Adrenal gland (tissue), 5 donors: ENCODE measurements around the gene HAP1.

Experiments
- POLR2A ChIP-seq, 2 donors: fragments of 450-650 bp; IDR thresholded peaks; one replicate each; pipeline ENCODE4 v1.6.1; 2017; ENCODE audit warnings: antibody characterized with exemption in 2 of 2, mild to moderate bottlenecking in 2 of 2, moderate library complexity in 1 of 2
- TF ChIP-seq, protein P1 (sequence below), 6 experiments: fragments of 450-650 bp in 4 of 6; fragments of 200-600 bp in 2 of 6; sonication (generic) in 1 of 6; IDR thresholded peaks; 1 replicate in 5 of 6; 2 replicates in 1 of 6; pipeline versions ENCODE4 v1.5.1 to v1.8.0; 2016 to 2021; ENCODE audit warnings: antibody characterized with exemption in 6 of 6, mild to moderate bottlenecking in 2 of 6, moderate library complexity in 1 of 6
- donor health status: DM: no; HTN: no; CAD: no.

DNA sequence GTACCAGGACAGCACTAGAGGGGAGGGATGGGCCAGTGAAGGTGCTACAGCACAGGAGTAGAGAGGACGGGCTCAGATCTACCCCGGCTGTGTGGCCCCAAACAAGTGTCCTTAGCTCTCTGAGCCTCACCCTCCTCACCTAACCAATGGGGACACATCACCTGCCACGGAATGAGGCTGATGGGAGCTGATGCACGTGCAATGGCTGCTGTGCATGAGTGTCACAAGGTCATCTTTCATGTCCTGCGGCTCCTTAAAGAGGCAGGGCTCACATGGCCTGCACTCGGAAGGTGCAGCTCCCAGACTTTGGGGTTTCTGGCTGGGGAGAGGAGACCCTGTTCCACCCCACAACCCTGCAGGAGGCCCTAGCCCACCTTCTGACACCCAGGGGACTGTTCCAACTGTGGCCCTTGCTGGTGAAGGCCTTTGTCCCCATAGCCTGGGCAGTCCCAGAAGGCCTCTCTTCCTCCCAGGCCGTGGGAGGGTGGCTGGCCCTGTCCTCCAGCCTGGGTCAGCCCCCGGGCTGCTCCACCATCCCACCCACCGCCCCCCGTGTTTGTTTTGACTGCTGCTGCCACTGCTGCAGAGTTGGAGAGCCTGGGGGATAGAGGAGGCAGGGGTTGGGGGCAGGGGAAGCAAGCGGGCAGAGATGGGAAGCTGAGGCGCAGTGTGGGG, 10.5 kb downstream of the HAP1 start:
- TF ChIP-seq, protein P1, sequence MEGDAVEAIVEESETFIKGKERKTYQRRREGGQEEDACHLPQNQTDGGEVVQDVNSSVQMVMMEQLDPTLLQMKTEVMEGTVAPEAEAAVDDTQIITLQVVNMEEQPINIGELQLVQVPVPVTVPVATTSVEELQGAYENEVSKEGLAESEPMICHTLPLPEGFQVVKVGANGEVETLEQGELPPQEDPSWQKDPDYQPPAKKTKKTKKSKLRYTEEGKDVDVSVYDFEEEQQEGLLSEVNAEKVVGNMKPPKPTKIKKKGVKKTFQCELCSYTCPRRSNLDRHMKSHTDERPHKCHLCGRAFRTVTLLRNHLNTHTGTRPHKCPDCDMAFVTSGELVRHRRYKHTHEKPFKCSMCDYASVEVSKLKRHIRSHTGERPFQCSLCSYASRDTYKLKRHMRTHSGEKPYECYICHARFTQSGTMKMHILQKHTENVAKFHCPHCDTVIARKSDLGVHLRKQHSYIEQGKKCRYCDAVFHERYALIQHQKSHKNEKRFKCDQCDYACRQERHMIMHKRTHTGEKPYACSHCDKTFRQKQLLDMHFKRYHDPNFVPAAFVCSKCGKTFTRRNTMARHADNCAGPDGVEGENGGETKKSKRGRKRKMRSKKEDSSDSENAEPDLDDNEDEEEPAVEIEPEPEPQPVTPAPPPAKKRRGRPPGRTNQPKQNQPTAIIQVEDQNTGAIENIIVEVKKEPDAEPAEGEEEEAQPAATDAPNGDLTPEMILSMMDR (IDR thresholded peaks at IDR 0.05): no peak
- TF ChIP-seq POLR2A (IDR thresholded peaks at IDR 0.05): no peak
